CD8-positive, alpha-beta memory T cell (primary cell): ENCODE data around the gene GNAO1. TPM values are rescaled to one million over a fixed set of nuclear protein-coding genes. Genes with fewer than 3 reads are reported as not detected.

Experiments used
- CTCF ChIA-PET: fragments of 350-600 bp; sonication (Branson Sonifier 250); formaldehyde crosslinking; loops from one replicate; lab custom pipeline; 2021; ENCODE audit warnings: antibody characterized with exemption; lab: Charles Lee
- POLR2A ChIA-PET: fragments of 350-600 bp; sonication (Branson Sonifier 250); formaldehyde crosslinking; loops from one replicate; lab custom pipeline; 2021; ENCODE audit warnings: antibody characterized with exemption; lab: Charles Lee
- DNase-seq, 5 donors: peaks; one replicate each; pipeline versions ENCODE4 v3.0.0 to v3.0.0-alpha.2; 2020 to 2022; ENCODE audit warnings: mixed read lengths in 1 of 5
- H3K27ac ChIP-seq: one replicate; pipeline ENCODE4 v1.7.0; 2013; ENCODE audit warnings: low read depth, mild to moderate bottlenecking, low read length, moderate library complexity
- H3K27me3 ChIP-seq: 2 replicates; pipeline ENCODE4 v1.7.0; 2013; ENCODE audit warnings: low read length, mild to moderate bottlenecking; ENCODE audit not compliant: insufficient read depth, poor library complexity, severe bottlenecking
- H3K36me3 ChIP-seq: 2 replicates; pipeline ENCODE4 v1.7.0; 2013; ENCODE audit warnings: mild to moderate bottlenecking, low read length, moderate library complexity; ENCODE audit not compliant: insufficient read depth
- H3K4me1 ChIP-seq: 2 replicates; pipeline ENCODE4 v1.7.0; 2013; ENCODE audit warnings: mild to moderate bottlenecking, low read length, moderate library complexity; ENCODE audit not compliant: insufficient read depth
- H3K4me3 ChIP-seq: 2 replicates; pipeline ENCODE4 v1.7.0; 2013; ENCODE audit warnings: mild to moderate bottlenecking, low read length
- H3K9me3 ChIP-seq: 2 replicates; pipeline ENCODE4 v1.7.0; 2013; ENCODE audit warnings: mild to moderate bottlenecking, low read length
- H3K27ac Mint-ChIP-seq, 8 donors: one replicate each; pipeline ENCODE4 v1.8.0; 2020 to 2021; ENCODE audit warnings: mixed read lengths in 8 of 8, mild to moderate bottlenecking in 6 of 8, inconsistent platforms in 3 of 8, moderate library complexity in 3 of 8
- H3K27me3 Mint-ChIP-seq, 2 donors: one replicate each; pipeline ENCODE4 v1.8.0; 2020 to 2021; ENCODE audit warnings: mixed read lengths in 2 of 2, mild to moderate bottlenecking in 1 of 2, moderate library complexity in 1 of 2
- H3K36me3 Mint-ChIP-seq, 3 donors: one replicate each; pipeline ENCODE4 v1.8.0; 2020 to 2021; ENCODE audit warnings: mixed read lengths in 3 of 3, inconsistent platforms in 1 of 3, mild to moderate bottlenecking in 1 of 3
- H3K4me1 Mint-ChIP-seq, 3 donors: one replicate each; pipeline ENCODE4 v1.8.0; 2020 to 2021; ENCODE audit warnings: mixed read lengths in 3 of 3, inconsistent platforms in 1 of 3, mild to moderate bottlenecking in 1 of 3
- H3K4me3 Mint-ChIP-seq, 7 donors: one replicate each; pipeline ENCODE4 v1.8.0; 2020 to 2021; ENCODE audit warnings: mixed read lengths in 7 of 7, mild to moderate bottlenecking in 6 of 7, moderate library complexity in 4 of 7, inconsistent platforms in 2 of 7
- H3K9me3 Mint-ChIP-seq, 5 donors: one replicate each; pipeline ENCODE4 v1.8.0; 2020 to 2022; ENCODE audit warnings: mixed read lengths in 5 of 5, mild to moderate bottlenecking in 3 of 5, moderate library complexity in 2 of 5, inconsistent platforms in 1 of 5
- polyA plus RNA-seq: library from polyadenylated mRNA; unstranded; fragments of 300-500 nt; fragmentation: Illumina TruSeq; gene quantifications from one replicate; pipeline ENCODE4 v1.2.3, GENCODE V29; 2021
- total RNA-seq, 2 experiments: library from RNA; stranded (reverse); gene quantifications; one replicate each; pipeline ENCODE4 v1.2.3, GENCODE V29; 2021

The GNAO1 gene
- total and polyA plus RNA-seq, 3 experiments from 2014 or later: 0.86 to 2.5 (median 2.5) TPM

DNA sequence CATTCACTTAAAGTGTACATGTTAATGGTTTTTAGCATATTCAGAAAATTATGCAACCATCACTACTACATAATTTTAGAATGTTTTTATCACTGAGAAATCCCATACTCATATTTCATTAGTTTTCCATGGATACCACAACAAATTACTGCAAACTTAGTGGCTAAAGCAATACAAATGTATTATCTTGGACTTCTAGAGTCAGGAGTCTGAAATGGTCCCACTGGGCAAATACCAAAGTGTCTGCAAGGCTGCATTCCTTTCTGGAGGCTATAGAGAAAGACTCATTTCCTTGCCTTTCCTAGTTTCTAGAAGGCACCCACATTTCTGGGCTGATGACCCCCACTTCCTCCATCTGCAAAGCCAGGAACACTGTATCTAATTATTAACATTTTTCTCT, 16.9 kb upstream of the GNAO1 start:
- Histone ChIP-seq H3K27ac (no peak overlapping the region), H3K4me3 (no peak overlapping the region), H3K36me3 (no peaks in the 10 kb centered on the region), H3K4me1 (no peaks in the 10 kb centered on the region), H3K9me3 (no peaks in the 10 kb centered on the region), H3K27me3 (no peaks in the 10 kb centered on the region)
- CTCF ChIA-PET: no interaction called here
- peaks cover 7 to 18% of the 10 kb centered on the region in 2 donors for H3K27me3 Mint-ChIP-seq
- peaks cover 10 to 22% (median 18%) of the 10 kb centered on the region in 5 donors for H3K9me3 Mint-ChIP-seq
- peaks cover 0 to 22% (median 2%) of the 10 kb centered on the region in 3 donors for H3K36me3 Mint-ChIP-seq
- H3K4me3 Mint-ChIP-seq: no peak overlapping the region
- no peak overlapping the region for H3K27ac Mint-ChIP-seq
- H3K4me1 Mint-ChIP-seq: no peaks in the 10 kb centered on the region
- POLR2A ChIA-PET: no interaction called here
- no peak for DNase-seq

DNA sequence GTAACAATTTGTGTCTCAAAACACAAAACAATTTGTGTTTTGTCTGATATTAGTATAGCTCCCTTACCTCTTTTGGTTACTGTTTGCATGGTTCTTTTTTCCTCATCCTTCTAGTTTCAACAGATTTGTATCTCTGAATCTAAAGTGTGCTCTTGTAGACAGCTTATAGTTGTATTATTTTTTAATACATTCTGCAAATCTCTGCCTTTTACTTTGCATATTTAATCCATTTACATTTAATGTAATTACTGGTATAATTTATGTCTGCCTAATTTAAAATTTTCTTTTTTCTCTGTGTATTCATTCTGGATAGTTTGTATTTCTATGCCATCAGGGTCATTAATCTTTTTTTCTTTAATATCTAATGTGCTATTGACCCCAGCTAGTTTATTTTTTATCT, 9.9 kb upstream of the GNAO1 start:
- Histone ChIP-seq H3K27ac (no peak overlapping the region), H3K36me3 (no peaks in the 10 kb centered on the region), H3K27me3 (peaks cover 3% of the 10 kb centered on the region), H3K4me3 (no peak overlapping the region), H3K9me3 (no peaks in the 10 kb centered on the region), H3K4me1 (no peaks in the 10 kb centered on the region)
- H3K9me3 Mint-ChIP-seq: peaks cover 4 to 19% (median 12%) of the 10 kb centered on the region in 5 donors
- ChIA-PET POLR2A (no interaction called here), CTCF (no interaction called here)
- H3K4me3 Mint-ChIP-seq: no peak overlapping the region
- no peak for DNase-seq
- H3K36me3 Mint-ChIP-seq: peaks cover 0 to 33% (median 0%) of the 10 kb centered on the region in 3 donors
- H3K4me1 Mint-ChIP-seq: no peaks in the 10 kb centered on the region
- peaks cover 16 to 32% of the 10 kb centered on the region in 2 donors for H3K27me3 Mint-ChIP-seq
- H3K27ac Mint-ChIP-seq: peak overlapping the region in 1 of 8 donors; percentile 23

DNA sequence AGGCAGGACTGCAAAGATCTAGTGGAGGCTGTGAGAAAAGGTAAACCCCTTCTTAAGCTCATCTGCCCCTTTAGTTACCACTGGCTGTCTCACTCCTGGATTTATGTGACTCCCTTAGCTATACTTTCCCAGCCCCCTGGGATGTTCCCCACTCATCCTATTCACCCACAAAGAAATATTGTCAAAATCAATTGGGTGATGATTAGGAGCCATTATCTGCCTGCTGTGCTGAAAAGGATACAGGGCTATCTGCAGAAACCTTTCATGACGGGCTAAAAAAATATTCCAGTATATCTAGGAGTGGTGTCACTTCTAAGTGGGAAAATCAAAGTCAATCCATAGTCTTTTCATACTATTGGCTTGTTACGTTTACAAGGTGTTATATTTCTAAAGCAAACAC, 8.0 kb upstream of the GNAO1 start:
- Mint-ChIP-seq H3K4me3 (no peak overlapping the region), H3K36me3 (peaks cover 0 to 33% (median 0%) of the 10 kb centered on the region in 3 donors), H3K9me3 (peaks cover 4 to 19% (median 12%) of the 10 kb centered on the region in 5 donors), H3K27me3 (peaks cover 13 to 32% of the 10 kb centered on the region in 2 donors), H3K27ac (no peak overlapping the region), H3K4me1 (no peaks in the 10 kb centered on the region)
- ChIA-PET POLR2A (no interaction called here), CTCF (no interaction called here)
- H3K27ac ChIP-seq: no peak overlapping the region
- H3K9me3 ChIP-seq: no peaks in the 10 kb centered on the region
- H3K4me1 ChIP-seq: no peaks in the 10 kb centered on the region
- DNase-seq: no peak
- H3K27me3 ChIP-seq: peaks cover 3% of the 10 kb centered on the region
- H3K36me3 ChIP-seq: no peaks in the 10 kb centered on the region
- no peak overlapping the region for H3K4me3 ChIP-seq

DNA sequence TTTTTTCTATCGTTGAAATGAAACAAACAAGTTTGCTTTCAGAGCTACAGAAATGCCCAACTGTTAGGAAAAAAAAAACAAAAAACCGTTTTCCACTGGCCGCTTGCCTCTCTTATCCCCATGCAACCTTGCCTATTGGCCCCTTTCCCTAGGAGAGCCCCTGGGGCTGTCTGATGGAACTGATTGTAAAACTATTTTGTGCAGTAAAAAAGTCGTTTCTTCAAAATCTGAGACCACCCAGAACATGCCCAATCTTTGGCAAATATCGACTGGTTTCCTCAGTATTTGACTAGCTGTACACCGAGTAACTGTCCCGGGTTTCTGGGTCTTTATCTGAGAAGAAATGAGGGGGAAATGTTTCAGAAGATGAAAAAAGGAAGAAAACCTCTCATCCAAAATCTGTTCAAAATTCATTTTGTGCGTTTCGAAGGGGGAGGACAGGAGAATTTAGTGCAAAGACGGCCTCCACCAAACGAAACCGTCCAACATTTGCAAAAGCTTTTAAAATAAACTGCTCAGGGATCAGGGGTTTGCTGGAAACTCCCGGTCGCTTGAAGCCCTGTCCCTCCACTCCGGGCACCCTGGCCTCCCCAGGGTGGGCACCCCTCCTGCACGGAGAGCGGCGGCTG, 1.1 kb upstream of the GNAO1 start:
- Mint-ChIP-seq H3K36me3 (peaks cover 0 to 2% (median 0%) of the 10 kb centered on the region in 3 donors), H3K9me3 (no peaks in the 10 kb centered on the region), H3K4me3 (peak overlapping the region; percentile 81 to 89 (median 85)), H3K4me1 (peaks cover 27 to 53% (median 40%) of the 10 kb centered on the region in 3 donors), H3K27ac (peak overlapping the region; percentile 49 to 96 (median 88)), H3K27me3 (peaks cover 12 to 25% of the 10 kb centered on the region in 2 donors)
- H3K27ac ChIP-seq: no peak overlapping the region
- no peaks in the 10 kb centered on the region for H3K9me3 ChIP-seq
- peak overlapping the region; percentile 46 for H3K4me3 ChIP-seq
- peaks cover 14% of the 10 kb centered on the region for H3K27me3 ChIP-seq
- peaks cover 24% of the 10 kb centered on the region for H3K4me1 ChIP-seq
- ChIA-PET POLR2A (interaction anchor here (0.6 kb wide), 1 partner anchor 56 kb away, joined by 3 read pairs; no protein-coding TSS in a partner anchor), CTCF (interaction anchor here (1.2 to 1.4 kb wide), 4 partner anchors 10 to 72 kb away, joined by 3 to 4 read pairs (median 4); no protein-coding TSS in a partner anchor)
- DNase-seq: no peak
- no peaks in the 10 kb centered on the region for H3K36me3 ChIP-seq

DNA sequence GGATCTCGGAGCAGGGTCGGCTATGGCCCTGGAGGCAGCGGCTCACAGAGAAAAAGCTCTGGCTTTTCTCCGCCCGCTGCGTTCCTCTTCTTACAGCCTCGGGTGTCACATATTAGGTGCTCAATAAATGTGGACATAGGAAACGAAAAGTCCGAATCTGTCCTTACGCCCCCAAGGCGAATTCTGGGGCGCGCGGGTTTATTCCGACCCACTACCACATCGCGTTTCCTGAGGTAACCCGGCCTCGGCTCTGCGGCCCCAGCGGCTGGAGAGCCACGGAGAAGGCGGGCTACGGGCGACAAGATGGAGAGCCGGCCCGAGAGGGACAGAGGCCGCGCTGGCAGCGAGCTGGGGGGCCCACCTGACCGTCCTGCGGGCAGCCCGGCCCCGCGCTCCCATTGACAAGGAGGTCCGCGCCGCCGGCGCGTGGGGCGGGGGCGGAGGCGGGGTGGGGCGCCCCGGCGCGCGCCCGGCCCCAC, 573 bp upstream of the GNAO1 start:
- H3K4me3 ChIP-seq: peak overlapping the region; percentile 46
- H3K9me3 ChIP-seq: no peaks in the 10 kb centered on the region
- ChIA-PET CTCF (interaction anchor here (1.4 to 1.6 kb wide), 4 partner anchors 9 to 72 kb away, joined by 3 to 5 read pairs (median 4); no protein-coding TSS in a partner anchor), POLR2A (interaction anchor here (0.6 to 1.0 kb wide), 2 partner anchors 12 to 57 kb away, joined by 3 to 5 read pairs; no protein-coding TSS in a partner anchor)
- Mint-ChIP-seq H3K27me3 (peaks cover 12 to 27% of the 10 kb centered on the region in 2 donors), H3K4me3 (peak overlapping the region; percentile 81 to 89 (median 85)), H3K9me3 (no peaks in the 10 kb centered on the region), H3K27ac (peak overlapping the region in 7 of 8 donors; percentile 47 to 91 (median 87)), H3K36me3 (peaks cover 0 to 2% (median 0%) of the 10 kb centered on the region in 3 donors), H3K4me1 (peaks cover 27 to 53% (median 40%) of the 10 kb centered on the region in 3 donors)
- H3K36me3 ChIP-seq: no peaks in the 10 kb centered on the region
- peaks cover 24% of the 10 kb centered on the region for H3K4me1 ChIP-seq
- peaks cover 14% of the 10 kb centered on the region for H3K27me3 ChIP-seq
- H3K27ac ChIP-seq: no peak overlapping the region
- peak in 1 of 5 donors; percentile 49 for DNase-seq

DNA sequence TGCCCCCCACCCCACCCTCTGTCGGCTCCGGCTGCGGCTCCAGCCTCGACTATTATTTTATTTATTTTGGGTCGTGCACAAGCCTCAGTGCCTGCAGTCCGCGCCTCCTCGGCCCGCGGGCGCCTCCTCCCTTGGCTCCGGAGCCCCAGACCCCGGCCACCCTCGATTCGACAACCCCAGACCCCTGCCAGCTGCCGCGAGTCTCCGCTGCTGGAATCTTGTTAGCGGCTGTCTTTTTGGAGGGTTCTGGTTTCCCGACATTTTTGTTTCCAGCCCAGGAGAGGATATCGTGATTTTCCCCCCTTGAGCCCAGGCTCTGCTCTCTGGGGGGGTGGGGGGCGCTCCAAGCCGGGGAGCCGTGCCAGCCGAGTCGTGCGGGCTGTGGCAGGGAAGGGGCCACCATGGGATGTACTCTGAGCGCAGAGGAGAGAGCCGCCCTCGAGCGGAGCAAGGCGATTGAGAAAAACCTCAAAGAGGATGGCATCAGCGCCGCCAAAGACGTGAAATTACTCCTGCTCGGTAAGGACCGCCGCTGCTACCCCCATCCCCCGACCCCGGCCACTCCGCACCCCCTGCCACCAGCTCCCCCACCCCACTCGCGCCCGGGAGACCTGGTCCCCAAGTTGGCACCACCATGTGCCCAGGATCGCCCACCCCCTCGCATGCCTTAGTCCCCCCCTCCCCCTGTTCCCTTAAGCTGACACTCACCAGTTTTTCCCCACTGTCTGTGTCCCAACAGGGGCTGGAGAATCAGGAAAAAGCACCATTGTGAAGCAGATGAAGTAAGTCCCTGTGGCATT, 746 bp downstream of the GNAO1 start:
- Mint-ChIP-seq H3K9me3 (no peaks in the 10 kb centered on the region), H3K27me3 (peaks cover 12 to 29% of the 10 kb centered on the region in 2 donors), H3K4me3 (peak overlapping the region; percentile 71 to 94 (median 82)), H3K36me3 (peaks cover 0 to 2% (median 0%) of the 10 kb centered on the region in 3 donors), H3K27ac (peak overlapping the region in 6 of 8 donors; percentile 21 to 72 (median 58)), H3K4me1 (peaks cover 28 to 53% (median 40%) of the 10 kb centered on the region in 3 donors)
- ChIA-PET CTCF (interaction anchor here (1.0 to 1.6 kb wide), 2 partner anchors 11 to 13 kb away, joined by 3 to 5 read pairs; no protein-coding TSS in a partner anchor), POLR2A (interaction anchor here (1.0 kb wide), 1 partner anchor 11 kb away, joined by 5 read pairs; no protein-coding TSS in a partner anchor)
- Histone ChIP-seq H3K4me1 (peaks cover 24% of the 10 kb centered on the region), H3K36me3 (no peaks in the 10 kb centered on the region), H3K27me3 (peaks cover 14% of the 10 kb centered on the region), H3K27ac (no peak overlapping the region), H3K4me3 (peak overlapping the region; percentile 44), H3K9me3 (no peaks in the 10 kb centered on the region)
- no peak for DNase-seq

DNA sequence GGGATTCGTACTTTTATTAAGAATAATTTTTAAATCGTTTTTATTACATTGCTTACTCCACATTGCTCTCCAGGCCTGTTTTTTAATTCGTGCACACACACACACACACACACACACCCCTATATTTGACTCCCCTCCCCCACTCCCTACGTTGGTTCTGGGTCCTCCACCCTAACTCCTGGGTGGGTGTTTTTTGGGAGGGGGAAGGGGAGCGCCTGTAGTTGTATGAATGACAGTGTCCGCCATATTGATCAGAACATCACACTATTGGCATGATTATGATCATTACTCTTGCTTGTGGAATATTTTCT, 1.3 kb downstream of the GNAO1 start:
- Mint-ChIP-seq H3K9me3 (no peaks in the 10 kb centered on the region), H3K27ac (peak overlapping the region in 5 of 8 donors; percentile 3 to 72 (median 50)), H3K4me1 (peaks cover 33 to 53% (median 40%) of the 10 kb centered on the region in 3 donors), H3K36me3 (peaks cover 0 to 2% (median 0%) of the 10 kb centered on the region in 3 donors), H3K27me3 (peaks cover 12 to 29% of the 10 kb centered on the region in 2 donors), H3K4me3 (peak overlapping the region; percentile 71 to 94 (median 82))
- DNase-seq: no peak
- Histone ChIP-seq H3K4me1 (peaks cover 24% of the 10 kb centered on the region), H3K36me3 (no peaks in the 10 kb centered on the region), H3K27ac (no peak overlapping the region), H3K27me3 (peaks cover 14% of the 10 kb centered on the region), H3K9me3 (no peaks in the 10 kb centered on the region), H3K4me3 (no peak overlapping the region)
- ChIA-PET POLR2A (no interaction called here), CTCF (interaction anchor here (1.0 kb wide), 1 partner anchor 12 kb away, joined by 3 read pairs; no protein-coding TSS in a partner anchor)
